Measurements from ENCODE around the gene TTC39A. TPM values are rescaled to one million over a fixed set of nuclear protein-coding genes. Genes with fewer than 3 reads are reported as not detected.
A peak's percentile ranks its signal among the peaks of the same experiment; 100 is the strongest.

TTC39A gene
- polyA plus RNA-seq, 3 donors from 2014 or later: not detected

DNA sequence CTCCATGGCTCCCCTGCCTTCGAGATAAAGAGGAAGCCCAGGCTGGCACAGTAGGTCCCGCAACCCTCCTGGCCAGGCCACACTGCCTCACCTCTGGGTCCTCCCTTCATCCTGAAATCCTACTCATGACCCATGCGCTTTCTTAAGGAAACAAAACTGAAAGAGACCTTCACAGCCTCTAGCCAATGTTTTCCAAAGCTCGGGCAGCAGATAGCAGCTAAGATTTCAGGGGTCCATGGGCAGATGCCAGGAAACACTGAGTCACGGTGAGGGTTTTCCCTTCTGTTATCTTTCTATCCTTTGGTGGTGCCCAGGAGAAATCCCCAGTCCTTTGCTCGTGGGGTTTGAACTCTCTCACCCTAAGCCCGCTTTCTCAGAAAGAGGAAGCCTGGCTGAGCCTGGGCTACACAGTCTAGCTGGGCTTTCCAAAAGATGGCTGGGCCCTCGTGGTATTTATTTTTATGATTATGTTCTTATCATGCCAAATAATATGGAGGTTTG, 26.6 kb downstream of the TTC39A start:
- peaks cover 2 to 3% (median 3%) of the 10 kb centered on the region in 3 donors for H3K27me3 Mint-ChIP-seq (ENCODE audit: low read depth in 3 of 3)

DNA sequence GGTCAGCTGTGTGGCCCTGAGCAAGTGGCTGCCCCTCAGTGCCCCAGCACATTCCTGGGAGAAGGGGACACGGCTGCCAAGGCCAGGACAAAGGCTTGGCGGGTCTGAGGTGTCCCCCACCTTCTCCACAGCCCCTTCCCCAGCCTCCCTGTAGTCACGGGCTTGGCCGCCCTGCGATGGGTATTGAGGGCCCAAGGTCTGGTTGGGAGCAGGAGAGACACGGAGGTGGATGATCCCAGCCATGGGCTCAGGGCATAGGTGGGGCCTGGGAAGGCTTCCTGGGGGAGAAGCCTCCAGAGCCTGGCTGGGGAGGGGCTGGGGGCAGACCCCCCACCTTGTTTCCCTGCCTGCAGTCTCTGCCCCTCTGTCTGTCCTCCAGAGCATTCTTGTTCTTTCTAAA, 27.0 kb downstream of the TTC39A start:
- peaks cover 0 to 3% (median 0%) of the 10 kb centered on the region in 3 donors for H3K36me3 Mint-ChIP-seq
- peak overlapping the region in 1 of 6 donors; percentile 58 for H3K27ac Mint-ChIP-seq
- H3K4me1 Mint-ChIP-seq: no peaks in the 10 kb centered on the region
- no peak for DNase-seq
- H3K9me3 Mint-ChIP-seq: no peaks in the 10 kb centered on the region
- H3K27me3 Mint-ChIP-seq (ENCODE audit: low read depth in 3 of 3): peaks cover 2 to 3% (median 3%) of the 10 kb centered on the region in 3 donors
- H3K4me3 Mint-ChIP-seq: no peak overlapping the region

More for the DNA sequence above, 26.6 kb downstream of the TTC39A start:
- H3K9me3 Mint-ChIP-seq: no peaks in the 10 kb centered on the region
- no peaks in the 10 kb centered on the region for H3K4me1 Mint-ChIP-seq
- DNase-seq: no peak
- H3K4me3 Mint-ChIP-seq: no peak overlapping the region
- H3K36me3 Mint-ChIP-seq: peaks cover 0 to 3% (median 0%) of the 10 kb centered on the region in 3 donors
- peak overlapping the region in 1 of 6 donors; percentile 58 for H3K27ac Mint-ChIP-seq

DNA sequence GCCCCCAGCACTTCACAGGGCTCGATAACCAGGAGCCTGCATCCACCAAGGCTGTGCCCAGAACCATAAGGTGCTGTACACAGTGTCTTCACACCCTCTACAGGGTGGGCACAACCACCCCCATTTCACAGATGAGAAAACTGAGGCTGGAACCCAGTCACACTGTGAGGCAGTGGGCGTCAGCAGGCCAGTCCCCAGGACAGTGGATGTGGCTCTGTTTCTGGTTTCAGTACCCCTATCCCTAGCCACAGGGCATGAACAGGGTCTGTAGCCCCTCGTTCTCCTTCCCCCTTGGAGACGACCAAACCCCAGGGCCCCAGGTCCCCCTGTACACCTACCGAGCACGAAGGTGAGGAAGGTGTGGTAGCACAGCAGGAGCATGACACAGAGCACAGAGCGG, 27.6 kb downstream of the TTC39A start:
- no peak for DNase-seq
- Mint-ChIP-seq H3K27ac (no peak overlapping the region), H3K4me1 (peaks cover 0 to 5% of the 10 kb centered on the region in 2 donors), H3K36me3 (peaks cover 0 to under 1% (median 0%) of the 10 kb centered on the region in 3 donors), H3K27me3 (ENCODE audit: low read depth in 3 of 3) (peaks cover 2 to 4% (median 3%) of the 10 kb centered on the region in 3 donors), H3K9me3 (no peaks in the 10 kb centered on the region), H3K4me3 (no peak overlapping the region)

DNA sequence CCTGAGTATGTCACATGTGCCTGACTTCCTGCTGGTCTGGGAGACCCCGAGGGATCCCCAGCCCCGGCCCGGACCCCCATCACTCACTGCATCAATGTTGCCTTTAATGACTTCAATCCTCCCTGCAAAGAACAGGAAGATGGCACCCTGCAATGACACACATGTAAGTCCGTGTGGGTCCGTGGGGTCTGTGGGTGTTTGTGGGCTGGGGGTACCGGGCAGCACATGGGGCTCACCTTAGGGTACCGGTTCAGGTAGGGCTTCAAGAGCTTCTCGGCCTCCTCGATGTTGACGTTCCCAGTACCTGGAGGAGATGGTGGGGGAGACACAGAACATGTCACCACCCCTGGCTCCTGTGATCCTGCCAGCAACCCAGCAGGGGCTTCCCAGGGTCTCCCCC, 28.1 kb downstream of the TTC39A start:
- Mint-ChIP-seq H3K27me3 (ENCODE audit: low read depth in 3 of 3) (peaks cover 2 to 5% (median 5%) of the 10 kb centered on the region in 3 donors), H3K4me1 (peaks cover 2 to 10% of the 10 kb centered on the region in 2 donors)

DNA sequence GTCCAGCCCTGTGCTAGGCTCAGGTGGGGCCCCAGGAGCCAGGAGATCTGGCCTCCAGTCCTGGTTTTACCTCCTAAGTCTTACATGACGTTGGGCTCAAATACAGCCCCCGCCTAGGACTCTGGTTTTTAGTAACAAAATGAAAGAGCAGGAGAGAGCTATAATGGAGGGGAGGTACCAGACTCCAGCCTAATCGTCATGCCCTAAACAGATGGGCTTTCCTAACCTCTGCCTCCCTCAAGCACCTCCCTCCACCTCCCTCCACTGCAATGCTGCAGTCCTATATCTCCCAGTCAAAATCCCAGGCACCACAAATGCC, 28.6 kb downstream of the TTC39A start:
- H3K27ac Mint-ChIP-seq: no peak overlapping the region
- peaks cover 2 to 5% (median 5%) of the 10 kb centered on the region in 3 donors for H3K27me3 Mint-ChIP-seq (ENCODE audit: low read depth in 3 of 3)
- DNase-seq: no peak
- H3K4me3 Mint-ChIP-seq: no peak overlapping the region
- peaks cover 5 to 10% of the 10 kb centered on the region in 2 donors for H3K4me1 Mint-ChIP-seq
- H3K9me3 Mint-ChIP-seq: no peaks in the 10 kb centered on the region
- no peaks in the 10 kb centered on the region for H3K36me3 Mint-ChIP-seq

More for the DNA sequence above, 28.1 kb downstream of the TTC39A start:
- no peak overlapping the region for H3K27ac Mint-ChIP-seq
- no peak overlapping the region for H3K4me3 Mint-ChIP-seq
- no peak for DNase-seq
- no peaks in the 10 kb centered on the region for H3K9me3 Mint-ChIP-seq
- H3K36me3 Mint-ChIP-seq: no peaks in the 10 kb centered on the region

DNA sequence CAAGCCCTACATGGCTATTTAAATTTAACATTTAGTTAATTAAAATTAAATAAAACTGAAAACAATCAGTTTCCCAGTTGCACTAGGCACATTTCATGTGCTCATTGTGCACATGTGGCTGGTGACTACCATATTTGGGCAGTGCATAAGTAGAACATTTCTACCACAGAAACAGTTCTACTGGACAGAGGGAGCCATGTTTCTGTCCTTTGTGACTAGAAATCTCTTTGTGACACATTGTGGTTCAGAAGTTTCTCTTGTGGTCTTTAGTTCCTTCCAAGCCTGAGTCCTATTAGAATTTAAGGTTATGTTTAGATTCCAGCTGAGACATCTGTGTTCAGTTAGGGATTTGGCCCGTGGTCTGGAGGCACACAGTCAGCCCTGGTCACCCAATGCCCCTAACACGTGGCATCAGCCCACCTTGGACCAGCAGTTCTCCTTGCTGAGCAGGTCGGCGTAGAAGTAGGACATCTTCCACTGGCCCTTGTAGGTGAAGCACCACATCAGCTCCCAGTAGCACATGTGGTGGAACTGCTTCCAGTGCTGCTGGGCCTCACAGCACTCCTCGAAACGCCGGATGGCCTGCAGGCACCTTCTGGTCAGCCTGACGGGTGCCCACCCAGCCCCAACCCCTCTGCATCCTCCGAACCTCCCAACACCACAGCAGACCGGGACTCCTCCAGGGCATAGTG, 29.1 kb downstream of the TTC39A start:
- DNase-seq: no peak
- Mint-ChIP-seq H3K4me1 (peaks cover 10 to 13% of the 10 kb centered on the region in 2 donors), H3K36me3 (no peaks in the 10 kb centered on the region), H3K27me3 (ENCODE audit: low read depth in 3 of 3) (peaks cover 2 to 5% (median 4%) of the 10 kb centered on the region in 3 donors), H3K9me3 (no peaks in the 10 kb centered on the region), H3K4me3 (no peak overlapping the region), H3K27ac (no peak overlapping the region)

DNA sequence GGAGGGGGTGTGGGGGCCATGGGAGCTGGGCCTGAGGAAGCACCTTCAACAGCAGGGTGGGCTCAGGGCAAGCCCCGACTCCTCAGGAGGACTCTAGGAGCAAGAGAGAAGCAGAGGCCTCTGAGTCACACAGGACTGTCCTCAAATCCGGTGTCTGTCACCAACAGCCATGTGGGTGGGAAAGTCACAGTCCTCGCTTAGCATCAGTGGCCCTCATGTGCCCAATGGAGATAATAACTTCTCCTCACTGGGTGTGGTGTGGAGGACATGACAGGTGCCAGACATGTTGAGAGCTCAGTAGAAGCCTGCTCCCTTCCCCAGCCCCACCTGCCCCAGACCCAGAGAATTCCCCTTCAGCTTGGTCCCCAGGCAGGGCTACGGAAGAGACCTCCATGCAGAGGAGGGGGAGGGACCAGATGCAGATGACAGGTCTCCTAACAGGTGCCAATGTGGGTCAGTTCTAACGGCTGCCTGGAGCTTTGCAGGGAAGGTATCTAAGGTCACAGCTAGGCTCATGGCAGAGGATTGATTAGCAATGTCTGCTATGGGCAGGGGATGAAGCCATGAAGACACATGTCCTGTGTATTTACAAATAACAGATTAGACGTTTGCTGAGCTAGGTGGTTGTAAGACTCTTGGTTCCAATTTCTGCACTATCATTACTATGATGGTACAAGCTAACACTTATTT, 30.2 kb downstream of the TTC39A start:
- Mint-ChIP-seq H3K27me3 (ENCODE audit: low read depth in 3 of 3) (peaks cover 2 to 5% (median 4%) of the 10 kb centered on the region in 3 donors), H3K27ac (no peak overlapping the region), H3K4me1 (peaks cover 17 to 22% of the 10 kb centered on the region in 2 donors), H3K4me3 (no peak overlapping the region), H3K9me3 (no peaks in the 10 kb centered on the region), H3K36me3 (no peaks in the 10 kb centered on the region)
- no peak for DNase-seq

DNA sequence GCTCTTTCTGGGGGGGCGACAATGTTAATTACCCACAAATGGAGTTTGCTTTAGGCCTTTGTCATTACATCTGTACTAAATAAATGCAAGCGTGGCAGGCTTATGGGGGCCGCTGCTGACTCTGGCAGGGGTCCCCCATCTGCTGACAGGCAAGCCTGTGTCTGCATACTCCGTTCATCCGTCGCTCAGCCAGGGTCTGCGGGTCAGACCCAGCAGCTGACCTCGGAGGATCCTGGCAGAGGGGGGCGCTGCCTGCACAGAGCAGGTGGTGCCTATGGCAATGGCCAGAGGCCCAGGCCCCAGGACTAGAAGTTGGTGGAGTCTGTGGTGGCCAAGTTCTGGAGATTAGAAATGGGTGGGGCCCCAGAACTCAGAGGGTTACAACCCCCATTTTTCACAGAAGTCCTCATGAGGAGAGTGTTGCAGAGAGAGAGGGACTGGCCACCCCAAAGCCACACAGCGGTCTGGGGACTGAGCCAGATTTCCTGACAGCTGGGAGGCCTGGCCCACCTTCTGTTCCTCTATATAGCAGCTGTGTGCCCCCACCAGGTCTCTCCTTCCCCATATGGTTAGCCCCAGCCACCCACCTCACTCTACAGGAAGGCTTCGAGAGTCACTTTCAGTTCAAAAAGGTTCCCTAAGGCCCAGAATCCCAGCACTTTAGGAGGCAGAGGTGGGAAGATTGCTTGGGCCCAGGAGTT, 31.0 kb downstream of the TTC39A start:
- H3K9me3 Mint-ChIP-seq: no peaks in the 10 kb centered on the region
- H3K36me3 Mint-ChIP-seq: no peaks in the 10 kb centered on the region
- H3K4me1 Mint-ChIP-seq: peaks cover 22 to 28% of the 10 kb centered on the region in 2 donors
- DNase-seq: no peak
- no peak overlapping the region for H3K4me3 Mint-ChIP-seq
- H3K27ac Mint-ChIP-seq: no peak overlapping the region
- peaks cover 2 to 5% (median 4%) of the 10 kb centered on the region in 3 donors for H3K27me3 Mint-ChIP-seq (ENCODE audit: low read depth in 3 of 3)

DNA sequence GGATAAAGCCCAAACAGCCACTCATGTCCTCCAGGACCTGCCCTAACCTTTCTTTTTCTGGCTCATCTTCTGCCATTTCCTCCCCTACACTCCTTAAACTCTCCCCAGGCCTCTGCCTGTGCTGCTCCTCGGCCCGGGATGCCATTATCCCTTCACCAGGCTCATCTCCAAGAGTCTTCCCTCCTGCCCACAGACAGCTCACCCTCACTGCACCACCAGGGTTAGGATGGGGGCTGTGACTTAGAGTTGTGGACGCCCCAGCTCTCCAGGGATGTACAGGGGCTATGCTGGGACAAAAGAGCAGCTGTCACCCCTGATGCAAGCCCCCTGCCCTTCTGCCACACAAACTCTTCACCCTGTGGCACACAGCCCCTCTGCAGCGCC, 32.0 kb downstream of the TTC39A start:
- Mint-ChIP-seq H3K27ac (no peak overlapping the region), H3K4me1 (peaks cover 23 to 28% of the 10 kb centered on the region in 2 donors), H3K36me3 (no peaks in the 10 kb centered on the region), H3K9me3 (no peaks in the 10 kb centered on the region), H3K27me3 (ENCODE audit: low read depth in 3 of 3) (peaks cover 2 to 5% (median 4%) of the 10 kb centered on the region in 3 donors), H3K4me3 (peak overlapping the region in 2 of 5 donors; percentile 15 to 43)
- no peak for DNase-seq

DNA sequence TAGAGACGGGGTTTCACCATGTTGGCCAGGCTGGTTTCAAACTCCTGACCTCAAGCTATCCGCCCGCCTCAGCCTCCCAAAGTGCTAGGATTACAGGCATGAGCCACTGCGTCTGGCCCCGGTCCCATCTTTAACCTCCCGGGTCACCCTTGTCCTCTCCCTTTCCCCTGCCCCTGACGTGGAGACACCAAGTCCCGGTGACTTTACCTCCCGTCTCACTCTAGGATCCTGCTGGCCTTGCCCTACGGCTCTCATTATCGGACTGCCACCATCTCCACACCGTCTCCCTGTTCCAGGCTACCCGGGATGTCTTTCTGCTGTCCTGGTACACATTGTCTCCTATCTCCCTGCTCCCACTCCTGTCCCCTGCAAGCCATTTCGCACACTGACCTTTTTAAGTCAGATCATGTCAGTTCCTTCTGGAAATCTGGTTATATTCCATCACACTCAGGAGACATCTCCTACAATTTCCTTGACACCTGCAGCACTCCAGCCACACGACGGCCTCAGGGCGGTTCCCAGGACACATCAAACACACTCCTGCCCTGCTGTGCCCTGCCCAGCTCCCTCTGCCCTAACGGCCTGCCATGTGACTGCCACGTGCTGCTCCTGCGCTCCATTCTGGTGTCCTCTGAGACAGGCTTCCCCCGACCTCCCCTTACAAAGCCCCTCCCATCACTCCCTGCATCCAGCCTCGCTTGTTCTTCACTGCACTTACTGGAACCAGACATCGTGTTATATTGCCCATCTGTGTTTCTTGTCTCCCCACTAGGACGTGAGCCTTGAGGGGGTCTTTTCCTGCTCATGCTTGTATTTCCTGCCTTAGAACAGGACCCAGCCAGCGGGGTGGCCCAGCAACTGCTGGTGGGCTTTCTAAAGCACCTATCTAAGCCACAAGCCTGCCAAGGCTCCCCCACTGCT, 32.7 kb downstream of the TTC39A start:
- H3K9me3 Mint-ChIP-seq: no peaks in the 10 kb centered on the region
- H3K4me3 Mint-ChIP-seq: peak overlapping the region; percentile 52 to 78 (median 73)
- no peak for DNase-seq
- peaks cover 23 to 28% of the 10 kb centered on the region in 2 donors for H3K4me1 Mint-ChIP-seq
- H3K27me3 Mint-ChIP-seq (ENCODE audit: low read depth in 3 of 3): peaks cover 2 to 5% (median 4%) of the 10 kb centered on the region in 3 donors
- no peaks in the 10 kb centered on the region for H3K36me3 Mint-ChIP-seq
- peak overlapping the region in 3 of 6 donors; percentile 11 to 83 (median 77) for H3K27ac Mint-ChIP-seq

DNA sequence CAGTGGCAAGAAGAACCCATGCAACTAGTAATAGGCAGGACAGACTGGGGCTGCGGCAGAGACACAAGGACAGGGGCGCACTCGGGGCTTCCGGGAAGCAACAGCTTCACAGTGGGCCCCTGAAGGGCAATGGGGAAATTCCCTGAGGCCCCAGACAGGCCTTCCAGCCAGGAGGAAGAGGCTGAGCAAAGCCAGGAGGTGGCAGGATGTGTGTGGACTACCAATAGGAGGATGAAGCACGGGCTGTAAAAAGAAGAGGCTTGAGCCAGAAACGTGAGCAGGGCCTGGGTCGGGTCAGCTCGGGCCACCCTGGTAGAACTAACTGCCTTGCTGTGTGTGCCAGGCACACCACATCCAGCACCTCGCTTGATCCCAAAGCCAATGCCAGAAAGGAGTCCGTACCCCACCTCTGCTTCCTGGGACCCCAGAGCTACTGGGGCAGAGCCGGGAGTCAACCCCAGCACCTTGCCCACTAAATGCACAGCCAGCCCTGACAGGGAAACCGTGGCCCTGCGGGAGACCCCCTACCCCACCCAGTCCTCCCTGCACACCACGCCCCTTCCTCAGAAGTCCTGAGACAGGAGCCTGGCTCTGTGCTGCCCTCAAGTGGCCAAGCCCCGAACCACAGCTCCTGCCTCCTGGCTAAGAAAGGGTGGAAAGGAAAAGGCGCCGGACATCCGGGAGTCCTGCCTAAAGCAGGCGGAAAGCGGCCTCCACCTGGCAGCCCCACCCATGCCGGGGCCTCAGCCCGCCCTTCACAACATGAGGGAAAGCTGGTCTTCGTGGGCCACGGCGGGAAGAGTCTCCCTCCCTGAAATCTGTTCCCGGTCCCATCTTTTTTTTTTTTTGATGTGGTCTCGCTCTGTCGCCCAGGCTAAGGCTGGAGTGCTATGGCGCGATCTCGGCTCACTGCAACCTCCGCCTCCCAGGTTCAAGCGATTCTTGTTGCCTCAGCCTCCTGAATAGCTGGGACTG, 33.7 kb downstream of the TTC39A start:
- Mint-ChIP-seq H3K4me1 (peaks cover 23 to 28% of the 10 kb centered on the region in 2 donors), H3K4me3 (peak overlapping the region; percentile 69 to 81 (median 74)), H3K9me3 (no peaks in the 10 kb centered on the region), H3K36me3 (no peaks in the 10 kb centered on the region), H3K27me3 (ENCODE audit: low read depth in 3 of 3) (peaks cover under 1 to 2% (median 2%) of the 10 kb centered on the region in 3 donors), H3K27ac (peak overlapping the region in 2 of 6 donors; percentile 56 to 84)
- peak; percentile 36 to 47 (median 41) for DNase-seq

DNA sequence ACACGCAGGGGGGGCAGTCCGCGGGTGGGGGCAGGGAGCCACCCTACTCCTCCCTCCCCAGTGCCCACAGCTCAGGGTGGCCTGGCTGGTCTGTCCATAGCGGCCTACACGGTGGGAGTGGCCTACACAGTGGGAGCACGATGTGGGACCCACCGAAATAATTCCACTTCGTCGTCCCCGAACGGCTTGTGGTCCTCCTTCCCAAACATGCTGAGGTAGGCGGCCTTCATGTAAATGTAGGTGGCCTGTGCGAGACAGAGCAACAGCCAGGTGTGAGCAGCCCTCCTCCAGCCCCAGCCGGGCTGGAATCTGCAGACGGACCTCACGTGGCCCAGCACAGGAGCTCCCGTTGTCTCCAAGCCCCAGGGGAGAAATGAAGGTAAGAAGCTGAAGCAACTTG, 34.4 kb downstream of the TTC39A start:
- H3K27me3 Mint-ChIP-seq (ENCODE audit: low read depth in 3 of 3): peaks cover 0 to 2% (median 2%) of the 10 kb centered on the region in 3 donors
- H3K9me3 Mint-ChIP-seq: no peaks in the 10 kb centered on the region
- no peak for DNase-seq
- peaks cover 23 to 28% of the 10 kb centered on the region in 2 donors for H3K4me1 Mint-ChIP-seq
- H3K27ac Mint-ChIP-seq: no peak overlapping the region
- H3K36me3 Mint-ChIP-seq: no peaks in the 10 kb centered on the region
- peak overlapping the region in 2 of 5 donors; percentile 69 to 78 for H3K4me3 Mint-ChIP-seq

Measured in immature natural killer cell (primary cell).